Measurements from ENCODE around the gene LYRM7.
"Not testable (repeated sequence)": the region's sequence is repeated elsewhere in the genome, so short reads cannot be mapped to it uniquely, and the experiment has no call there.

LYRM7 gene

DNA sequence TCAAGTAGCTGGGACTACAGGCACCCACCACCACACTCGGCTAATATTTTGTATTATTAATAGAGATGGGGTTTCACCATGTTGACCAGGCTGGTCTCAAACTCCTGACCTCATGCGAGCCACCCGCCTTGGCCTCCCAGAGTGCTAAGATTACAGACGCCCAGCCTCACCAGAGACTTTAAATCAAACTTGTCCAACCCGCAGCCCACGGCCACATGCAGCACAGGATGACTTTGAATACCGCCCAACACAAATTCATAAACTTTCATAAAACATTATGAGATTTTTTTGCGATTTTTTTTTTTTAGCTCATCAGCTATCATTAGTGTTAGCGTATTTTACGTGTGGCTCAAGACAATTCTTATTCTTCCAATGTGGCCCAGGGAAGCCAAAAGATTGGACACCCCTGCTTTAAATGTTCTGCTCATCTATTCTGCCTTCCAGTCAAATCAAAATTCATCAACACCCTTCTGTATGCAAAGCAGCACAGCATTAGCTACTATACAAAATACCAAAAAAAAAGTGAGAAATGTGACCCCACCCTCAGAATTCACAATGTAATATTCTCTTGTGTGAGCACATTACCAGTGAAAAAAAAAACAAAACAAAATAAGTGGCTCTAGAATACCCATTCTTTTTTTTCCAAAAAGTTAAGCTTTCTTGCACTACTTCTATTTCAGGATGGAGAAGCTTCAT, 50.4 kb downstream of the LYRM7 start:
- no peak for DNase-seq (ENCODE audit: low read depth)

- no peak for DNase-seq (ENCODE audit: low read depth)
Measured at GRCh38 chr5:131221888-131222287, 51.1 kb downstream of the LYRM7 start.

GRCh38 chr5:131222731-131223130, 52.0 kb downstream of the LYRM7 start:
- no peak for DNase-seq (ENCODE audit: low read depth)

DNA sequence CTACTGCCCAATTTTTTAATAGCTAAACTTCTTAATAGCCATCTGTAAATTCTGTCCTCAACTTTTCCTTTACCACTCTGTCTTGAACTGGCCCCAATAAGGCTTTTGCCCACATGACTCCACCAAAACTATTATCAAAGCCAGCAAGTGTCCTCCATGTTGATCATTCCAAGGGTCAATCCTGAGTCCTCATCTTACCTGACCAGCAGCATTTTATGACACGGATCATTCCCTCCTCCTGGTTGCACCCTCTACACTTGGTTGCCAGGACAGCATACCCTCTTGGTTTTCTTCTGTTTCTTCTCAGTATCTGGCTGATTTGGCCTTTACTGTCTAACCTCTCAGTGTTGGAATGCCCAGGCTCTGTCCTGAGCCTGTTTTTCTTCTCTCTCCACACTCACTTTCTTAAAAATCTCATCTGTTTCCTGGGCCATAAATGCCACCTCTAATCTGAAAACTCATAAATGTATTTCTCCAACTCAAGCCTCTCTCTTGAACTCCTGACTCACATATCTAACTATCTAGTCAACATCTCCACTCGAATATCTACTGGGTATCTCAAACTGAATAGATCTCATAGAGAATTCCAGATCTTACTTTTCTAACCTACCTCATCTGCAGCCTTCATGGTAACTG, 53.1 kb downstream of the LYRM7 start:
- DNase-seq (ENCODE audit: low read depth): no peak

GRCh38 chr5:131224387-131225201, 53.9 kb downstream of the LYRM7 start:
- no peak for DNase-seq (ENCODE audit: low read depth)

DNA sequence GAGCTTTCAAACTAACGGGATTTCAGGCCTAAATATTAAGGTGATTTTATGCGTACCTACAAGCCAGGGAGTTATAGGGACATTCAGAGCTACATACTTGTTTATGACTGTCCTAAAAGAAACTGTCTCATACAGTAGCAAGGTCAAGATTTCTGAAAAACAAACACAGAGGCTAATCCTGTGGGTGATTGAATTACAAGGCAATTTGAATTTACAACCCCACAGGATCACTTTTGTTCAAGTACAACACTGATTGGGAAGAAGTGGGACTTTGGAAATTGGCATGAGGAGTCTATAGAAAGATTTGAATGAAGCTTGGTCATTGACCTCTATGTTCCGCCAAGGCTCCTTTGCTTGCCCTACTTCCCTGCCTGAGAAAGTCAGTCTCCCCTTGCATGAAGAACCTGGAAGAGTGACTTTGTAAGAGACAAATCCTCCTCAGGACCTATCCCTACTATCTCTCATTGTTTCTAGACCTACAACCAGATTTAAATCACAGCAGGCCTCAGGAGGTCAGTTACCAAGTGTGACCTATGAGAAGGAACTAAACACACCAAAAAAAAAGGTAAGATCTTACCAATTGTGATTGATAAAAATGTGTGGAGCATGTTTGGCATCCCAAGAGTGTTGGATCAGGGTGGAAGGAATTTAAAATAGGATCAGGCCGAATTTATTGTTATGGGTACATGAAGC, 54.7 kb downstream of the LYRM7 start:
- DNase-seq (ENCODE audit: low read depth): no peak

DNA sequence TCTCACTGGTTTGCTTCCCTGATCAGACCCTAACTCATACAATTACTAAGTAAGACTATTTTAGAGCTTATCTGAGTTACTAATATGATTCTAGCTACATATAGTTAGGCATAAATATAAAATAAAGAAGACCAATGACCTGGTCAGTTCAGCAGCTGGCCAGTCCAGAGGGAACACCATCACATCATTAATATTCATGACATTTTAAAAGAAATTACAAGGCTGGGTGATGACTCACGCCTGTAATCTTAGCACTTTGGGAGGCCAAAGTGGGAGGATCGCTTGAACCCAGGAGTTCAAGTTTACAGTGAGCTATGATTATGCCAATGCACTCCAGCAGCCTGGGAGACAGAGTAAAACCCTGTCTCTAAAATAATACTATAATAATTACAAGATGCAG, 56.2 kb downstream of the LYRM7 start:
- DNase-seq (ENCODE audit: low read depth): no peak

- DNase-seq (ENCODE audit: low read depth): no peak
Measured at GRCh38 chr5:131228646-131229045, 57.9 kb downstream of the LYRM7 start.

DNA sequence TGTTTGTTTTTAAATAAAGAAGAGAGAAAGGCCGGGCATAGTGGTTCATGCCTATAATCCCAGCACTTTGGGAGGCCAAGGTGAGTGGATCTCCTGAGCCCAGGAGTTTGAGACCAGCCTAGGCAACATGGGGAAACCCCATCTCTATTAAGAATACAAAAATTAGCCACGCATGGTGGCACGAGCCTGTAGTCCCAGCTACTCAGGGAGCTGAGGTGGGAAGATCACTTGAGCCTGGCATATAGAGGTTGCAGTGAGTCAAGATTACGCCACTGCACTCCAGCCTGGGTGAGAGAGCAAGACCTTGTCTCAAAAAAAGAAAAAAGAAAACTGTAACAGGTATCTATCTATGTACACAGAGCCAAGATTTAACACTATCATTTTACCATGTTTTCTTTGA, 58.9 kb downstream of the LYRM7 start:
- no peak for DNase-seq (ENCODE audit: low read depth)

DNA sequence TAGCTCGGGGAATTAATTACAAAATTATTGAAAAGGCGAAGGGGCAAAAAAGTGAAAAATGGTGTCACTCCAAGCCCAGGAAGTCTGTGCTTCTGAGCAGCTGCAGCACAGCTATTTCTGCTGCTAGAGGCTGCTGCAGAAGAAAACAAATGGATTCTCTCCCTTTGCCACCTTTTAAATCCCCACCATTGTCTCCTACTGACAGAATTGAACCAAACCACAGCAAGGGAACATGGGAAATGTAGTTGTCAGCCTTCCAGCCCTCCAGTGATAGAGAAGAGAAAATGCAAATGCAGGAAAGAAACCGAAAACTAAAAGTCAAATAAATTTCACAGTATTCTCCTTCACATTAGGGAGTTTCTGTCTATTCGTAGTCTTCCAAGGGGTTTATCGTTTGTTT, 59.7 kb downstream of the LYRM7 start:
- no peak for DNase-seq (ENCODE audit: low read depth)

DNA sequence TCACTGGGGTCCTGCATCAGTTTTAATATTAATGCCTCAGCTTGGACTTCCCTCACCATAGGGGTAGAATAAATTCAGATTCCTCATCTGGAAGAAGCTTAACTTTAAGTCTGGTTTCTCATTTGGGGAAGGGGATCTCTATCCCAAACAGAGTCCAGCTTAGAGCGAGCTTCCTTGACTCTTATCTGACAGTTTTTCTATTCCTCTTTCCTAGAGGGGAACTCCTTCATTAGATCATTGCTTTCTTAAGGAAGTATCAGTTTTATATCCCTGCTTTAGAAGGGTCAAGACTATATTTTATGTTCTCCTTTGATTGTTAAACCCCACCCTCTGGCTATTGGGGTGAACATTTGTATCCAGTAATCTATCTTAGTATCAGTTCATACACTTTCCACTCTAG, 68.9 kb downstream of the LYRM7 start:
- DNase-seq (ENCODE audit: low read depth): no peak

GRCh38 chr5:131242728-131243255, 72.0 kb downstream of the LYRM7 start:
- peak; percentile 70 for DNase-seq (ENCODE audit: low read depth)

GRCh38 chr5:131245312-131245711, 74.6 kb downstream of the LYRM7 start:
- no peak for DNase-seq (ENCODE audit: low read depth)

- DNase-seq (ENCODE audit: low read depth): no peak
Measured at GRCh38 chr5:131245948-131246347, 75.2 kb downstream of the LYRM7 start.

GRCh38 chr5:131246504-131246903, 75.8 kb downstream of the LYRM7 start:
- DNase-seq (ENCODE audit: low read depth): no peak

GRCh38 chr5:131250751-131251475, 80.2 kb downstream of the LYRM7 start:
- no peak for DNase-seq (ENCODE audit: low read depth)

- no peak for DNase-seq (ENCODE audit: low read depth)
Measured at GRCh38 chr5:131252824-131253171, 82.1 kb downstream of the LYRM7 start.

DNA sequence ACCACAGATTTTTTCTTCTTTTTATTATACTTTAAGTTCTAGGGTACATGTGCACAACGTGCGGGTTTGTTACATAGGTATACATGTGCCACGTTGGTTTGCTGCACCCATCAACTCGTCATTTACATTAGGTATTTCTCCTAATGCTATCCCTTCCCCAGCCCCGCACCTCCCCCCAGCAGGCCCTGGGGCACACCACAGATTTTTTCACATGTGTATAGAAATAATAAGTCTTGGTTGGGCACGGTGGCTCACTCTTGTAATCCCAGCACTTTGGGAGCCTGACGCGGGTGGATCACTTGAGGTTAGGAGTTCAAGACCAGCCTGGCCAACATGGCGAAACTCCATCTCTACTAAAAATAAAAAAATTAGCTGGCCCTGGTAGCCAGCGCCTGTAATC, 83.3 kb downstream of the LYRM7 start:
- DNase-seq (ENCODE audit: low read depth): not testable (repeated sequence)

DNA sequence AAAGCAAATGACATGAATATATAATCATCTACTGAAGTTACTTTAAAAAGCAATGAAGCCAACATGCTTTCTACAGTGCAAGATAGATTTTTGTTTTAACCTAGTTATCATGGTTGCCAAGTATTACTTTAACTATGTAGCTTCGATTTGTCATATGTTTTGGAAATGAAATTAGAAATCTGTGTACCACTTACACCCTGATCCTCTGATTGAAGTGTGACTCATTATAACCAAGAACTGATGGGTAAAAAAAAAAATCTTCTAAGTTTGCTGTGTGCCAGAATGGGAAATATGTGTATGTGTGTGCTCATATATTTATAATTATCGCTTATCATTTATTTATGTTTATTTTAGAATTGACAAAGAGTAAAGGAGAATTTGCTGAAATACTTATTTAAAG, 84.0 kb downstream of the LYRM7 start:
- no peak for DNase-seq (ENCODE audit: low read depth)

Data from fibroblast of the conjunctiva (primary cell).